ENCODE measurements around the gene CRTC1.
A peak's percentile ranks its signal among the peaks of the same experiment; 100 is the strongest.

CRTC1 gene

GRCh38 chr19:18683109-18683957 lies at the start of gene CRTC1:
TSS of gene CRTC1 (plus strand) at chr19:18683680. CDS start at chr19:18683703, 23 bp downstream.
- DNase-seq: peak; percentile 25

GRCh38 chr19:18634612-18635297 lies 48.7 kb upstream of the CRTC1 start:
- no peak for DNase-seq

- DNase-seq: no peak
Measured at GRCh38 chr19:18635831-18636182, 47.7 kb upstream of the CRTC1 start.

- peak; percentile 75 for DNase-seq
Measured at GRCh38 chr19:18636183-18636968, 47.1 kb upstream of the CRTC1 start.

GRCh38 chr19:18636969-18637629 lies 46.4 kb upstream of the CRTC1 start, which contains the start of gene KLHL26:
TSS of gene KLHL26 (plus strand) at chr19:18637028. CDS start at chr19:18637055, 27 bp downstream.
- no peak for DNase-seq

- DNase-seq: no peak
Measured at GRCh38 chr19:18637673-18638630, 45.5 kb upstream of the CRTC1 start.

- DNase-seq: no peak
Measured at GRCh38 chr19:18639706-18640243, 43.7 kb upstream of the CRTC1 start.

- no peak for DNase-seq
Measured at GRCh38 chr19:18644196-18645034, 39.1 kb upstream of the CRTC1 start.

- DNase-seq: no peak
Measured at GRCh38 chr19:18645035-18645511, 38.4 kb upstream of the CRTC1 start.

GRCh38 chr19:18646535-18647370 lies 36.7 kb upstream of the CRTC1 start:
- DNase-seq: no peak

GRCh38 chr19:18647371-18647767 lies 36.1 kb upstream of the CRTC1 start:
- no peak for DNase-seq

- no peak for DNase-seq
Measured at GRCh38 chr19:18647807-18648206, 35.7 kb upstream of the CRTC1 start.

- DNase-seq: no peak
Measured at GRCh38 chr19:18648973-18649315, 34.5 kb upstream of the CRTC1 start.

GRCh38 chr19:18649371-18650020 lies 34.0 kb upstream of the CRTC1 start:
- no peak for DNase-seq

- no peak for DNase-seq
Measured at GRCh38 chr19:18650021-18650390, 33.5 kb upstream of the CRTC1 start.

- no peak for DNase-seq
Measured at GRCh38 chr19:18650468-18651041, 32.9 kb upstream of the CRTC1 start.

- no peak for DNase-seq
Measured at GRCh38 chr19:18651300-18651699, 32.2 kb upstream of the CRTC1 start.

- no peak for DNase-seq
Measured at GRCh38 chr19:18651733-18652132, 31.7 kb upstream of the CRTC1 start.

GRCh38 chr19:18653853-18654252 lies 29.6 kb upstream of the CRTC1 start:
- no peak for DNase-seq
